WTC11 (cell line): ENCODE measurements around the gene TRAF3IP1.

Source experiments
- JUN ChIP-seq: sonication (generic); formaldehyde crosslinking; IDR thresholded peaks from 2 replicates; pipeline ENCODE4 v1.8.0; 2023; ENCODE audit warnings: mild to moderate bottlenecking, missing genetic modification reagents
- TF ChIP-seq, protein P1 (sequence below): fragments of 200-600 bp; IDR thresholded peaks from 2 replicates; pipeline ENCODE4 v1.8.0; 2022; ENCODE audit warnings: antibody characterized with exemption

GRCh38 chr2:238440331-238440730 is 120.0 kb downstream of the TRAF3IP1 start:
- no peak for TF ChIP-seq JUN
- TF ChIP-seq, protein P1, sequence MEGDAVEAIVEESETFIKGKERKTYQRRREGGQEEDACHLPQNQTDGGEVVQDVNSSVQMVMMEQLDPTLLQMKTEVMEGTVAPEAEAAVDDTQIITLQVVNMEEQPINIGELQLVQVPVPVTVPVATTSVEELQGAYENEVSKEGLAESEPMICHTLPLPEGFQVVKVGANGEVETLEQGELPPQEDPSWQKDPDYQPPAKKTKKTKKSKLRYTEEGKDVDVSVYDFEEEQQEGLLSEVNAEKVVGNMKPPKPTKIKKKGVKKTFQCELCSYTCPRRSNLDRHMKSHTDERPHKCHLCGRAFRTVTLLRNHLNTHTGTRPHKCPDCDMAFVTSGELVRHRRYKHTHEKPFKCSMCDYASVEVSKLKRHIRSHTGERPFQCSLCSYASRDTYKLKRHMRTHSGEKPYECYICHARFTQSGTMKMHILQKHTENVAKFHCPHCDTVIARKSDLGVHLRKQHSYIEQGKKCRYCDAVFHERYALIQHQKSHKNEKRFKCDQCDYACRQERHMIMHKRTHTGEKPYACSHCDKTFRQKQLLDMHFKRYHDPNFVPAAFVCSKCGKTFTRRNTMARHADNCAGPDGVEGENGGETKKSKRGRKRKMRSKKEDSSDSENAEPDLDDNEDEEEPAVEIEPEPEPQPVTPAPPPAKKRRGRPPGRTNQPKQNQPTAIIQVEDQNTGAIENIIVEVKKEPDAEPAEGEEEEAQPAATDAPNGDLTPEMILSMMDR = no peak
